K562 (cell line): ENCODE measurements around the gene MECP2. TPM values are rescaled to one million over a fixed set of nuclear protein-coding genes. Genes with fewer than 3 reads are reported as not detected.

Experiments
- COPS2 ChIP-seq: fragments of 450-650 bp; conservative IDR thresholded peaks from 2 replicates; pipeline ENCODE4 v1.6.1; 2016; ENCODE audit warnings: mild to moderate bottlenecking, moderate library complexity
- E2F3 ChIP-seq: fragments of 250-450 bp; sonication (Bioruptor Pico); IDR thresholded peaks from 2 replicates; pipeline ENCODE4 v1.4.0; 2020; ENCODE audit warnings: mild to moderate bottlenecking
- IRF2 ChIP-seq: sonication (generic); formaldehyde crosslinking; IDR thresholded peaks from 2 replicates; pipeline ENCODE4 v1.8.1; 2022; ENCODE audit warnings: mild to moderate bottlenecking, missing genetic modification reagents
- MXD1 ChIP-seq: fragments of 250-450 bp; sonication (Bioruptor Pico); IDR thresholded peaks from 2 replicates; pipeline ENCODE4 v1.8.0; 2021; ENCODE audit warnings: borderline replicate concordance, mild to moderate bottlenecking, moderate library complexity; ENCODE audit not compliant: poor library complexity, severe bottlenecking
- NFE2L1 ChIP-seq: fragments of 450-650 bp; IDR thresholded peaks from 2 replicates; pipeline ENCODE4 v1.6.1; 2016; ENCODE audit warnings: missing genetic modification characterization, low read depth, mild to moderate bottlenecking, missing compliant biosample characterization, moderate library complexity, borderline replicate concordance
- POLR2A ChIP-seq: fragments of 450-650 bp; conservative IDR thresholded peaks from 2 replicates; pipeline ENCODE4 v1.6.1; 2016
- SAFB2 ChIP-seq: fragments of 200-400 bp; formaldehyde crosslinking; IDR thresholded peaks from 2 replicates; pipeline ENCODE4 v1.6.1; 2018; ENCODE audit warnings: borderline replicate concordance, low read length, low read depth, moderate library complexity; ENCODE audit not compliant: severe bottlenecking
- SAP30 ChIP-seq: fragments of 200-600 bp; sonication (generic); IDR thresholded peaks from 2 replicates; pipeline ENCODE4 v1.6.1; 2012; ENCODE audit warnings: borderline replicate concordance, low read depth, mild to moderate bottlenecking, moderate library complexity, low read length, control low read depth, inconsistent platforms; ENCODE audit not compliant: insufficient read depth, poor library complexity, severe bottlenecking
- TAF7 ChIP-seq: fragments of 450-650 bp; IDR thresholded peaks from 2 replicates; pipeline ENCODE4 v1.6.1; 2016; ENCODE audit warnings: missing genetic modification characterization, missing compliant biosample characterization
- TCF15 ChIP-seq: fragments of 250-450 bp; sonication (Bioruptor Pico); IDR thresholded peaks from 2 replicates; pipeline ENCODE4 v1.8.0; 2022; ENCODE audit warnings: moderate library complexity, mild to moderate bottlenecking, inconsistent platforms
- ZNF384 ChIP-seq: IDR thresholded peaks from 2 replicates; pipeline ENCODE4 v1.6.1; 2012; ENCODE audit warnings: low read depth, low read length, improper control_type of control experiment
- microRNA counts: library from miRNA; unstranded; fragments of <30 nt; microRNA quantifications from one replicate; lab custom pipeline; 2016
- microRNA-seq: library from miRNA; unstranded; fragments of <30 nt; microRNA quantifications from one replicate; pipeline ENCODE4, GENCODE V29; 2018; ENCODE audit warnings: borderline microRNAs expressed
- polyA plus RNA-seq, 8 experiments: library from polyadenylated mRNA; depleted of rRNA in 4 of 8; stranded (reverse) in 5 of 8; unstranded in 3 of 8; fragments of >200 nt; fragmentation: Nextera tagmentation in 2 of 8; fragmentation: Illumina TruSeq in 1 of 8; extraction: Ambion mirVana in 2 of 8; extraction: Trizol in 1 of 8; gene quantifications; 2 replicates each; pipeline versions ENCODE4 v1.2.1 to v1.2.3, GENCODE V29; 2011 to 2014; ENCODE audit warnings: inconsistent platforms in 1 of 8, missing spikeins in 1 of 8
- small RNA-seq: library from RNA; depleted of rRNA; stranded (forward); fragments of <200 nt; gene quantifications from one replicate; pipeline ENCODE3, GENCODE V24; 2014
- total RNA-seq, 7 experiments: library from RNA; depleted of rRNA in 6 of 7; stranded (reverse); fragments of >200 nt in 6 of 7; fragmentation: Illumina TruSeq in 2 of 7; extraction: Trizol in 2 of 7; gene quantifications; 2 replicates each; pipeline versions ENCODE4 v1.2.1 to v1.2.3, GENCODE V29; 2011 to 2021; ENCODE audit warnings: low replicate concordance in 1 of 7

MECP2 gene
- total and polyA plus RNA-seq, 9 of the 15 experiments (the other 6 are each of a cell fraction or from before 2014, with no cell fraction given), result 2.1 to 50.9 (median 30.5) TPM

GRCh38 chrX:153972368-153973126, 125.0 kb downstream of the MECP2 start, which contains the start of gene TMEM187 (continued):
- TF ChIP-seq SAP30 (no peak), IRF2 (no peak), SAFB2 (no peak), E2F3 (CRISPR knock-in tag) (peak; percentile 85), ZNF384 (no peak), POLR2A (no peak), MXD1 (CRISPR knock-in tag) (no peak), TCF15 (no peak), COPS2 (no peak), TAF7 (no peak), NFE2L1 (tag) (no peak)

MicroRNA genes within 50 kb of the gene (microRNA counts, 767-probe panel; counts per million panel counts)
- microRNA hsa-miR-718 (lab: Ali Mortazavi, UCI), result 499 counts per million, percentile 9 among the panel's probes with 10 or more counts

Small RNA genes lying within 50 kb of the gene (microRNA-seq; reads per million reads assigned to microRNA genes)
- gene MIR3202-1, result not detected
- gene MIR3202-2, result not detected
- gene MIR718, result not detected

Small RNA genes lying within 50 kb of the gene (small RNA-seq; reads per million reads assigned to genes)
- not detected for gene MIR3202-1

Other genes starting within 250 kb of the MECP2 start
Only the 7 nearest of the 14 such genes appear.
- 8.4 and 9.5 TPM in 2 replicates for gene RENBP, start 153.1 kb downstream of the MECP2 start, total RNA-seq (2014; rRNA removed)
- 2.7 and 4.0 TPM in 2 replicates for gene RENBP, start 153.1 kb downstream of the MECP2 start, total RNA-seq (2014; rRNA removed; fragmentation: Illumina TruSeq; extraction: Trizol)
- gene RENBP, start 153.1 kb downstream of the MECP2 start, total RNA-seq (2015; rRNA removed; fragmentation: Illumina TruSeq; extraction: Trizol), result 12.3 and 13.4 TPM in 2 replicates
- gene RENBP, start 153.1 kb downstream of the MECP2 start, total RNA-seq (2021), result 9.6 and 14.8 TPM in 2 replicates
- 12.7 and 16.4 TPM in 2 replicates for gene RENBP, start 153.1 kb downstream of the MECP2 start, polyA plus RNA-seq (2011; rRNA removed)
- 5.6 and 7.3 TPM in 2 replicates for gene RENBP, start 153.1 kb downstream of the MECP2 start, polyA plus RNA-seq (2014; fragmentation: Illumina TruSeq; extraction: Trizol)
- under 1 TPM in 1 of 2 experiments, not detected in 1; 0.07 TPM for gene RENBP, start 153.1 kb downstream of the MECP2 start, polyA plus RNA-seq (2014; fragmentation: Nextera tagmentation; extraction: Ambion mirVana)
- gene RENBP, start 153.1 kb downstream of the MECP2 start, polyA plus RNA-seq (2014; rRNA removed), result 11.1 and 11.6 TPM in 2 replicates
- gene HCFC1, start 125.9 kb downstream of the MECP2 start, total RNA-seq (2014; rRNA removed), result 39.2 and 59.3 TPM in 2 replicates
- 9.1 and 10.3 TPM in 2 replicates for gene HCFC1, start 125.9 kb downstream of the MECP2 start, total RNA-seq (2014; rRNA removed; fragmentation: Illumina TruSeq; extraction: Trizol)
- 17.1 and 23.4 TPM in 2 replicates for gene HCFC1, start 125.9 kb downstream of the MECP2 start, total RNA-seq (2015; rRNA removed; fragmentation: Illumina TruSeq; extraction: Trizol)
- 121 and 133 TPM in 2 replicates for gene HCFC1, start 125.9 kb downstream of the MECP2 start, total RNA-seq (2021)
- gene HCFC1, start 125.9 kb downstream of the MECP2 start, polyA plus RNA-seq (2011; rRNA removed), result 5.9 and 8.7 TPM in 2 replicates
- 45.3 and 68.0 TPM in 2 replicates for gene HCFC1, start 125.9 kb downstream of the MECP2 start, polyA plus RNA-seq (2014; fragmentation: Illumina TruSeq; extraction: Trizol)
- gene HCFC1, start 125.9 kb downstream of the MECP2 start, polyA plus RNA-seq (2014; fragmentation: Nextera tagmentation; extraction: Ambion mirVana), result 10 to 100 TPM in 1 of 2 experiments, 1 to 10 TPM in 1; 2.8 to 10.5 TPM
- 44.8 and 45.2 TPM in 2 replicates for gene HCFC1, start 125.9 kb downstream of the MECP2 start, polyA plus RNA-seq (2014; rRNA removed)
- 3.3 and 5.1 TPM in 2 replicates for gene TMEM187, start 125.0 kb downstream of the MECP2 start, total RNA-seq (2014; rRNA removed)
- 0.93 and 1.2 TPM in 2 replicates for gene TMEM187, start 125.0 kb downstream of the MECP2 start, total RNA-seq (2014; rRNA removed; fragmentation: Illumina TruSeq; extraction: Trizol)
- 1.1 and 1.6 TPM in 2 replicates for gene TMEM187, start 125.0 kb downstream of the MECP2 start, total RNA-seq (2015; rRNA removed; fragmentation: Illumina TruSeq; extraction: Trizol)
- gene TMEM187, start 125.0 kb downstream of the MECP2 start, total RNA-seq (2021), result 6.4 and 8.5 TPM in 2 replicates
- 5.6 and 8.1 TPM in 2 replicates for gene TMEM187, start 125.0 kb downstream of the MECP2 start, polyA plus RNA-seq (2011; rRNA removed)
- 1.2 and 2.0 TPM in 2 replicates for gene TMEM187, start 125.0 kb downstream of the MECP2 start, polyA plus RNA-seq (2014; fragmentation: Illumina TruSeq; extraction: Trizol)
- 1 to 10 TPM in 1 of 2 experiments, under 1 TPM in 1; 0.13 to 1.1 TPM for gene TMEM187, start 125.0 kb downstream of the MECP2 start, polyA plus RNA-seq (2014; fragmentation: Nextera tagmentation; extraction: Ambion mirVana)
- 4.0 TPM in 2 replicates for gene TMEM187, start 125.0 kb downstream of the MECP2 start, polyA plus RNA-seq (2014; rRNA removed)
- 220 and 274 TPM in 2 replicates for gene IRAK1, start 77.8 kb downstream of the MECP2 start, total RNA-seq (2014; rRNA removed)
- gene IRAK1, start 77.8 kb downstream of the MECP2 start, total RNA-seq (2014; rRNA removed; fragmentation: Illumina TruSeq; extraction: Trizol), result 52.2 and 68.1 TPM in 2 replicates
- gene IRAK1, start 77.8 kb downstream of the MECP2 start, total RNA-seq (2015; rRNA removed; fragmentation: Illumina TruSeq; extraction: Trizol), result 138 and 144 TPM in 2 replicates
- 260 and 261 TPM in 2 replicates for gene IRAK1, start 77.8 kb downstream of the MECP2 start, total RNA-seq (2021)
- gene IRAK1, start 77.8 kb downstream of the MECP2 start, polyA plus RNA-seq (2011; rRNA removed), result 91.6 and 104 TPM in 2 replicates
- gene IRAK1, start 77.8 kb downstream of the MECP2 start, polyA plus RNA-seq (2014; fragmentation: Illumina TruSeq; extraction: Trizol), result 78.9 and 128 TPM in 2 replicates
- 10 to 100 TPM; 11.6 to 16.1 TPM for gene IRAK1, start 77.8 kb downstream of the MECP2 start, polyA plus RNA-seq (2014; fragmentation: Nextera tagmentation; extraction: Ambion mirVana)
- gene IRAK1, start 77.8 kb downstream of the MECP2 start, polyA plus RNA-seq (2014; rRNA removed), result 177 and 184 TPM in 2 replicates
- not detected in 2 replicates for gene OPN1LW, start 46.5 kb upstream of the MECP2 start, total RNA-seq (2014; rRNA removed)
- gene OPN1LW, start 46.5 kb upstream of the MECP2 start, total RNA-seq (2014; rRNA removed; fragmentation: Illumina TruSeq; extraction: Trizol), result not detected in 2 replicates
- not detected in 2 replicates for gene OPN1LW, start 46.5 kb upstream of the MECP2 start, total RNA-seq (2015; rRNA removed; fragmentation: Illumina TruSeq; extraction: Trizol)
- not detected in 2 replicates for gene OPN1LW, start 46.5 kb upstream of the MECP2 start, total RNA-seq (2021)
- gene OPN1LW, start 46.5 kb upstream of the MECP2 start, polyA plus RNA-seq (2011; rRNA removed), result not detected in 2 replicates
- gene OPN1LW, start 46.5 kb upstream of the MECP2 start, polyA plus RNA-seq (2014; fragmentation: Illumina TruSeq; extraction: Trizol), result not detected in 2 replicates
- under 1 TPM in 1 of 2 experiments, not detected in 1; 0.04 TPM for gene OPN1LW, start 46.5 kb upstream of the MECP2 start, polyA plus RNA-seq (2014; fragmentation: Nextera tagmentation; extraction: Ambion mirVana)
- not detected in 2 replicates for gene OPN1LW, start 46.5 kb upstream of the MECP2 start, polyA plus RNA-seq (2014; rRNA removed)
- not detected in 2 replicates for gene OPN1MW, start 84.9 kb upstream of the MECP2 start, total RNA-seq (2014; rRNA removed)
- gene OPN1MW, start 84.9 kb upstream of the MECP2 start, total RNA-seq (2014; rRNA removed; fragmentation: Illumina TruSeq; extraction: Trizol), result not detected in 2 replicates
- gene OPN1MW, start 84.9 kb upstream of the MECP2 start, total RNA-seq (2015; rRNA removed; fragmentation: Illumina TruSeq; extraction: Trizol), result not detected in 2 replicates
- gene OPN1MW, start 84.9 kb upstream of the MECP2 start, total RNA-seq (2021), result not detected in 2 replicates
- not detected in 2 replicates for gene OPN1MW, start 84.9 kb upstream of the MECP2 start, polyA plus RNA-seq (2011; rRNA removed)
- not detected in 2 replicates for gene OPN1MW, start 84.9 kb upstream of the MECP2 start, polyA plus RNA-seq (2014; fragmentation: Illumina TruSeq; extraction: Trizol)
- not detected for gene OPN1MW, start 84.9 kb upstream of the MECP2 start, polyA plus RNA-seq (2014; fragmentation: Nextera tagmentation; extraction: Ambion mirVana)
- not detected in 2 replicates for gene OPN1MW, start 84.9 kb upstream of the MECP2 start, polyA plus RNA-seq (2014; rRNA removed)
- not detected in 2 replicates for gene OPN1MW2, start 122.0 kb upstream of the MECP2 start, total RNA-seq (2014; rRNA removed)
- gene OPN1MW2, start 122.0 kb upstream of the MECP2 start, total RNA-seq (2014; rRNA removed; fragmentation: Illumina TruSeq; extraction: Trizol), result not detected in 2 replicates
- not detected in 2 replicates for gene OPN1MW2, start 122.0 kb upstream of the MECP2 start, total RNA-seq (2015; rRNA removed; fragmentation: Illumina TruSeq; extraction: Trizol)
- not detected in 2 replicates for gene OPN1MW2, start 122.0 kb upstream of the MECP2 start, total RNA-seq (2021)
- gene OPN1MW2, start 122.0 kb upstream of the MECP2 start, polyA plus RNA-seq (2011; rRNA removed), result 0.14 TPM in 1 of 2 replicates, not detected in the other
- 0.17 TPM in 1 of 2 replicates, not detected in the other for gene OPN1MW2, start 122.0 kb upstream of the MECP2 start, polyA plus RNA-seq (2014; fragmentation: Illumina TruSeq; extraction: Trizol)
- under 1 TPM in 1 of 2 experiments, not detected in 1; 0.06 TPM for gene OPN1MW2, start 122.0 kb upstream of the MECP2 start, polyA plus RNA-seq (2014; fragmentation: Nextera tagmentation; extraction: Ambion mirVana)
- gene OPN1MW2, start 122.0 kb upstream of the MECP2 start, polyA plus RNA-seq (2014; rRNA removed), result not detected in 2 replicates